PC-3 (cell line): ENCODE measurements around the gene ZNF25. TPM values are rescaled to one million over a fixed set of nuclear protein-coding genes. Genes with fewer than 3 reads are reported as not detected.
"Not testable (repeated sequence)": the region's sequence is repeated elsewhere in the genome, so short reads cannot be mapped to it uniquely, and the experiment has no call there.

Experiments
- ATAC-seq: fragments of 200-7000 bp; cut with Tn5 transposase; 2 replicates; pipeline ENCODE4 v1.9.1; 2020; ENCODE audit warnings: mild to moderate bottlenecking, moderate library complexity
- BruUV-seq: library from RNA; stranded (reverse); fragments of 400-500 nt; replicated peaks from 2 replicates; lab custom pipeline; 2021; lab: Mats Ljungman, UMichigan
- CTCF ChIA-PET: fragments of 300-600 bp; sonication (Branson Sonifier 250); formaldehyde crosslinking; loops from one replicate; lab custom pipeline; 2022; ENCODE audit warnings: antibody characterized with exemption; lab: Charles Lee
- POLR2A ChIA-PET: fragments of 300-600 bp; sonication (Branson Sonifier 250); formaldehyde crosslinking; loops from one replicate; lab custom pipeline; 2022; ENCODE audit warnings: antibody characterized with exemption; ENCODE audit not compliant: unreplicated experiment; lab: Charles Lee
- DNase-seq: peaks from one replicate; pipeline ENCODE4 v3.0.0-alpha.2; 2015
- H2AFZ ChIP-seq: fragments of 300-600 bp; sonication (generic); 2 replicates; pipeline ENCODE4 v1.6.0; 2016; ENCODE audit warnings: antibody characterized with exemption, low read length
- H3F3A ChIP-seq: fragments of 300-600 bp; sonication (generic); one replicate; pipeline ENCODE4 v1.6.0; 2017; ENCODE audit warnings: antibody characterized with exemption, low read length, control low read depth, mild to moderate bottlenecking; ENCODE audit not compliant: unreplicated experiment
- H3K27ac ChIP-seq: fragments of 300-600 bp; sonication (generic); 2 replicates; pipeline ENCODE4 v1.5.1; 2016; ENCODE audit warnings: mild to moderate bottlenecking, low read length
- H3K27me3 ChIP-seq: fragments of 300-600 bp; sonication (generic); 2 replicates; pipeline ENCODE4 v1.6.1; 2016; ENCODE audit warnings: low read length, mixed read lengths
- H3K36me3 ChIP-seq: fragments of 300-600 bp; sonication (generic); 2 replicates; pipeline ENCODE4 v1.6.1; 2016; ENCODE audit warnings: low read depth, mixed run types, low read length, mixed read lengths
- H3K4me1 ChIP-seq: fragments of 300-600 bp; sonication (generic); 2 replicates; pipeline ENCODE4 v1.5.1; 2016; ENCODE audit warnings: low read length; ENCODE audit not compliant: insufficient read depth
- H3K4me2 ChIP-seq: fragments of 300-600 bp; sonication (generic); 2 replicates; pipeline ENCODE4 v1.6.0; 2016; ENCODE audit warnings: low read length
- H3K4me3 ChIP-seq: fragments of 300-600 bp; sonication (generic); 2 replicates; pipeline ENCODE4 v1.5.1; 2016; ENCODE audit warnings: mild to moderate bottlenecking, low read length, mixed read lengths
- H3K79me2 ChIP-seq: fragments of 300-600 bp; sonication (generic); 2 replicates; pipeline ENCODE4 v1.6.1; 2017; ENCODE audit warnings: low read length, mixed read lengths
- H3K9ac ChIP-seq: fragments of 300-600 bp; sonication (generic); 2 replicates; pipeline ENCODE4 v1.6.0; 2016; ENCODE audit warnings: mild to moderate bottlenecking, low read length
- H3K9me2 ChIP-seq: fragments of 300-600 bp; sonication (generic); replicated peaks from 2 replicates; pipeline ENCODE4 v1.6.1; 2016; ENCODE audit warnings: mixed run types, low read length, mixed read lengths
- H3K9me3 ChIP-seq: fragments of 300-600 bp; sonication (generic); 2 replicates; pipeline ENCODE4 v1.6.1; 2016; ENCODE audit warnings: low read length, mixed read lengths
- H4K20me1 ChIP-seq: fragments of 300-600 bp; sonication (generic); 2 replicates; pipeline ENCODE4 v1.6.1; 2016; ENCODE audit warnings: low read length, mixed read lengths
- EZH2 ChIP-seq: fragments of 300-600 bp; sonication (generic); IDR thresholded peaks from one replicate; pipeline ENCODE4 v1.6.1; 2017; ENCODE audit warnings: antibody characterized with exemption, mild to moderate bottlenecking, low read length; ENCODE audit not compliant: unreplicated experiment
- EZH2phosphoT487 ChIP-seq: fragments of 300-600 bp; sonication (generic); IDR thresholded peaks from 2 replicates; pipeline ENCODE4 v1.6.1; 2018; ENCODE audit warnings: mild to moderate bottlenecking, antibody characterized with exemption, low read length, borderline replicate concordance
- intact Hi-C: fragments of 100-400 bp; cut with micrococcal nuclease; formaldehyde crosslinking; loops from 2 replicates; pipeline ENCODE4 v1.9.0; 2023
- total RNA-seq: library from RNA; depleted of rRNA; stranded (reverse); fragments of >200 nt; gene quantifications from 2 replicates; pipeline ENCODE4 v1.2.3, GENCODE V29; 2014
- TF ChIP-seq, protein P1 (sequence below): fragments of 300-600 bp; sonication (generic); conservative IDR thresholded peaks from 2 replicates; pipeline ENCODE4 v1.5.1; 2017; ENCODE audit warnings: antibody characterized with exemption, low read depth, mild to moderate bottlenecking, low read length

ZNF25 gene
- total RNA-seq, 1 experiment from 2014 or later: 3.9 TPM

GRCh38 chr10:37934791-37935190 lies 41.7 kb downstream of the ZNF25 start:
- Histone ChIP-seq H3F3A (no peaks in the 10 kb centered on the region), H3K9ac (no peak overlapping the region), H3K36me3 (no peaks in the 10 kb centered on the region), H3K9me3 (no peaks in the 10 kb centered on the region), H3K4me1 (peaks cover 9% of the 10 kb centered on the region; the same call in 1 of the 2 replicates), H3K27ac (no peak overlapping the region), H4K20me1 (no peaks in the 10 kb centered on the region), H3K4me3 (no peak overlapping the region), H2AFZ (no peak overlapping the region), H3K79me2 (no peaks in the 10 kb centered on the region), H3K9me2 (no peaks in the 10 kb centered on the region), H3K27me3 (no peaks in the 10 kb centered on the region), H3K4me2 (no peak overlapping the region)
- no TSS peak for BruUV-seq
- CTCF ChIA-PET: no interaction called here
- no peak for ATAC-seq
- intact Hi-C loops: no loop called here
- POLR2A ChIA-PET: no interaction called here
- no peak for DNase-seq
- TF ChIP-seq EZH2: no peak
- TF ChIP-seq EZH2phosphoT487: no peak
- TF ChIP-seq, protein P1, sequence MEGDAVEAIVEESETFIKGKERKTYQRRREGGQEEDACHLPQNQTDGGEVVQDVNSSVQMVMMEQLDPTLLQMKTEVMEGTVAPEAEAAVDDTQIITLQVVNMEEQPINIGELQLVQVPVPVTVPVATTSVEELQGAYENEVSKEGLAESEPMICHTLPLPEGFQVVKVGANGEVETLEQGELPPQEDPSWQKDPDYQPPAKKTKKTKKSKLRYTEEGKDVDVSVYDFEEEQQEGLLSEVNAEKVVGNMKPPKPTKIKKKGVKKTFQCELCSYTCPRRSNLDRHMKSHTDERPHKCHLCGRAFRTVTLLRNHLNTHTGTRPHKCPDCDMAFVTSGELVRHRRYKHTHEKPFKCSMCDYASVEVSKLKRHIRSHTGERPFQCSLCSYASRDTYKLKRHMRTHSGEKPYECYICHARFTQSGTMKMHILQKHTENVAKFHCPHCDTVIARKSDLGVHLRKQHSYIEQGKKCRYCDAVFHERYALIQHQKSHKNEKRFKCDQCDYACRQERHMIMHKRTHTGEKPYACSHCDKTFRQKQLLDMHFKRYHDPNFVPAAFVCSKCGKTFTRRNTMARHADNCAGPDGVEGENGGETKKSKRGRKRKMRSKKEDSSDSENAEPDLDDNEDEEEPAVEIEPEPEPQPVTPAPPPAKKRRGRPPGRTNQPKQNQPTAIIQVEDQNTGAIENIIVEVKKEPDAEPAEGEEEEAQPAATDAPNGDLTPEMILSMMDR: no peak

DNA sequence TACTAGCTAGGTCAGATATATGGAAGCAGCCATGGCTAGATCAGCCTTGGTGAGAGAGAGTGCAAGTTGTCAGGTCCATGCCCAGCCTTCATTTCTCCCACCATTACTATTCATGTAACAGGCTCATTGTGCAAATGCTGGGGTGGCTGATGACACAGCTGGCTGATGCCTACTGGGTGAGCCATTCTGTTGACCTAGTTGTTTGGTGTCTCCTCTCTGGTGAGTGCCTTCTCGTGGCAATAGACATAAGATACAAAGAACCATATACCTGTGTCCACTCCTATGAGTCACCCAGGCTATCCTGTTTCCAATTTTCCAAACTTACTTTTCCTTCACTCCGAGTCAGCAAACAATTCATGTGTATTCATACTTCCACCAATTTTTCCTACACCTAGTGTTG lies 46.0 kb downstream of the ZNF25 start:
- no peaks in the 10 kb centered on the region for H3K9me3 ChIP-seq
- peak; percentile 77 for DNase-seq
- no peaks in the 10 kb centered on the region for H4K20me1 ChIP-seq
- no TSS peak for BruUV-seq
- POLR2A ChIA-PET: no interaction called here
- H3K9ac ChIP-seq: no peak overlapping the region
- CTCF ChIA-PET: no interaction called here
- no peaks in the 10 kb centered on the region for H3K36me3 ChIP-seq
- intact Hi-C loops: no loop called here
- H3F3A ChIP-seq: no peaks in the 10 kb centered on the region
- no peaks in the 10 kb centered on the region for H3K27me3 ChIP-seq
- peak; percentile 81 for ATAC-seq
- peak overlapping the region; percentile 7 for H3K27ac ChIP-seq
- H3K4me2 ChIP-seq: no peak overlapping the region
- no peaks in the 10 kb centered on the region for H3K9me2 ChIP-seq
- no peaks in the 10 kb centered on the region for H3K79me2 ChIP-seq
- TF ChIP-seq, protein P1: no peak; the same call in 1 of the 2 replicates
- TF ChIP-seq EZH2 (no peak), EZH2phosphoT487 (no peak)
- 0 out of 2 replicates have a peak overlapping the region, but pooled peaks have one; percentile 1 for H2AFZ ChIP-seq
- no peak overlapping the region for H3K4me3 ChIP-seq
- peaks cover 9% of the 10 kb centered on the region; the same call in 1 of the 2 replicates for H3K4me1 ChIP-seq

DNA sequence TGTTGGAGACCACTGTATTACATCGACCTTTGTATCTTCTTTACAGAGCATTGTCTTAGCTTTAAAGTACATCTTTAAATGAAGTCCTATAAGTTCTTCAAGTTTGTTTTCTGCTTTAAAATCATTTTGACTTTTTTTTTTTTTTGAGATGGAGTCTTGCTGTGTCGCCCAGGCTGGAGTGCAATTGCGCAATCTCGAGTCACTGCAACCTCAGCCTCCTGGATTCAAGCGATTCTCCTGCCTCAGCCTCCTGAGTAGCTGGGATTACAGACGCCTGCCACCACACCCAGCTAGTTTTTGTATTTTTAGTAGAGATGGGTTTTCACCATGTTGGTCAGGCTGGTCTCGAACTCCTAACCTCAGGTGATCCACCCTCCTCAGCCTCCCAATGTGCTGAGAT lies 68.3 kb downstream of the ZNF25 start:
- intact Hi-C loops, CTCF ChIA-PET, H3K9ac ChIP-seq, H3K9me2 ChIP-seq, H3K27ac ChIP-seq, H3K4me3 ChIP-seq, H3K4me1 ChIP-seq, H3K4me2 ChIP-seq, H3K27me3 ChIP-seq, ATAC-seq, H3F3A ChIP-seq, H3K36me3 ChIP-seq, BruUV-seq, H3K79me2 ChIP-seq, POLR2A ChIA-PET, H4K20me1 ChIP-seq, H2AFZ ChIP-seq, DNase-seq: not testable (repeated sequence)
- peaks cover 22% of the 10 kb centered on the region for H3K9me3 ChIP-seq
